IMR-90 (cell line): ENCODE results near the gene MRTO4. TPM values are rescaled to one million over a fixed set of nuclear protein-coding genes. Genes with fewer than 3 reads are reported as not detected.

Experiments
- ATAC-seq: fragments of 200-7000 bp; cut with Tn5 transposase; 2 replicates; pipeline ENCODE4 v1.9.1; 2020; ENCODE audit warnings: low read depth, mild to moderate bottlenecking, moderate library complexity
- BruUV-seq: library from RNA; stranded (reverse); fragments of 400-500 nt; replicated peaks from 2 replicates; lab custom pipeline; 2021; lab: Mats Ljungman, UMichigan
- CTCF ChIA-PET: fragments of 300-600 bp; formaldehyde crosslinking; extraction: SDS; loops from one replicate; lab custom pipeline; 2021; ENCODE audit warnings: antibody characterized with exemption; lab: Yijun Ruan, JAX
- POLR2A ChIA-PET: fragments of 300-600 bp; sonication (Branson Sonifier 250); formaldehyde crosslinking; loops from one replicate; lab custom pipeline; 2022; ENCODE audit warnings: antibody characterized with exemption; ENCODE audit not compliant: unreplicated experiment; lab: Charles Lee
- DNase-seq: peaks from one replicate; pipeline ENCODE4 v3.0.0; 2013
- H2AFZ ChIP-seq: replicated peaks from 2 replicates; pipeline ENCODE3; 2013; ENCODE audit warnings: low read length, mild to moderate bottlenecking; ENCODE audit not compliant: poor library complexity
- H2AK5ac ChIP-seq: 2 replicates; pipeline ENCODE4 v1.6.1; 2013; ENCODE audit warnings: low read depth, low read length, inconsistent platforms
- H2AK9ac ChIP-seq: replicated peaks from 2 replicates; pipeline ENCODE3; 2013; ENCODE audit warnings: mild to moderate bottlenecking, low read depth, low read length, moderate library complexity; ENCODE audit not compliant: poor library complexity
- H2BK120ac ChIP-seq: 2 replicates; pipeline ENCODE4 v1.6.1; 2013; ENCODE audit warnings: low read depth, low read length, inconsistent platforms
- H2BK15ac ChIP-seq: 3 replicates; pipeline ENCODE4 v1.6.1; 2013; ENCODE audit warnings: low read depth, low read length, inconsistent platforms
- H2BK20ac ChIP-seq: 2 replicates; pipeline ENCODE4 v1.6.1; 2013; ENCODE audit warnings: low read depth, mild to moderate bottlenecking, inconsistent platforms, low read length, moderate library complexity
- H2BK5ac ChIP-seq: 2 replicates; pipeline ENCODE4 v1.6.1; 2013; ENCODE audit warnings: mild to moderate bottlenecking, low read depth, low read length, inconsistent platforms; ENCODE audit not compliant: poor library complexity, severe bottlenecking
- H3K14ac ChIP-seq: replicated peaks from 2 replicates; pipeline ENCODE4 v1.6.1; 2013; ENCODE audit warnings: low read depth, low read length, inconsistent platforms
- H3K18ac ChIP-seq: 2 replicates; pipeline ENCODE4 v1.6.1; 2013; ENCODE audit warnings: low read depth, low read length, control low read depth
- H3K23ac ChIP-seq: 2 replicates; pipeline ENCODE4 v1.6.1; 2013; ENCODE audit warnings: low read depth, low read length, inconsistent platforms
- H3K27ac ChIP-seq: 2 replicates; pipeline ENCODE4 v1.5.1; 2013; ENCODE audit warnings: mild to moderate bottlenecking, control low read depth, low read length; ENCODE audit not compliant: insufficient read depth
- H3K27me3 ChIP-seq: 2 replicates; pipeline ENCODE4 v1.6.1; 2013; ENCODE audit warnings: low read length; ENCODE audit not compliant: control insufficient read depth, insufficient read depth
- H3K36me3 ChIP-seq: 2 replicates; pipeline ENCODE4 v1.6.1; 2013; ENCODE audit warnings: low read length, mixed read lengths; ENCODE audit not compliant: control insufficient read depth, insufficient read depth
- H3K4ac ChIP-seq: 2 replicates; pipeline ENCODE4 v1.6.1; 2013; ENCODE audit warnings: low read depth, low read length, inconsistent platforms
- H3K4me1 ChIP-seq: 2 replicates; pipeline ENCODE4 v1.6.1; 2013; ENCODE audit warnings: low read length, mixed read lengths; ENCODE audit not compliant: control insufficient read depth, insufficient read depth
- H3K4me2 ChIP-seq: 2 replicates; pipeline ENCODE4 v1.6.1; 2013; ENCODE audit warnings: low read depth, mild to moderate bottlenecking, control low read depth, low read length, moderate library complexity
- H3K4me3 ChIP-seq: 2 replicates; pipeline ENCODE4 v1.5.1; 2013; ENCODE audit warnings: low read depth, mild to moderate bottlenecking, control low read depth, low read length, moderate library complexity; ENCODE audit not compliant: insufficient read depth
- H3K56ac ChIP-seq: 2 replicates; pipeline ENCODE4 v1.6.1; 2013; ENCODE audit warnings: low read length, inconsistent platforms; ENCODE audit not compliant: insufficient read depth; ENCODE audit errors: extremely low read depth
- H3K79me1 ChIP-seq, 2 experiments: 2 replicates each; pipeline ENCODE4 v1.6.1; 2013; ENCODE audit warnings: low read length in 2 of 2, inconsistent platforms in 1 of 2, low read depth in 1 of 2
- H3K9ac ChIP-seq: 2 replicates; pipeline ENCODE4 v1.6.1; 2013; ENCODE audit warnings: low read depth, low read length, control low read depth
- H3K9me1 ChIP-seq: 2 replicates; pipeline ENCODE4 v1.6.1; 2013; ENCODE audit warnings: low read length, inconsistent platforms; ENCODE audit not compliant: insufficient read depth
- H3K9me3 ChIP-seq: 2 replicates; pipeline ENCODE4 v1.6.1; 2013; ENCODE audit warnings: low read length; ENCODE audit not compliant: control insufficient read depth, insufficient read depth
- H4K20me1 ChIP-seq: 2 replicates; pipeline ENCODE4 v1.6.1; 2013; ENCODE audit warnings: low read length, inconsistent platforms; ENCODE audit not compliant: insufficient read depth
- H4K5ac ChIP-seq: 2 replicates; pipeline ENCODE4 v1.6.1; 2013; ENCODE audit warnings: mild to moderate bottlenecking, low read depth, low read length, control low read depth
- H4K8ac ChIP-seq, 2 experiments: 2 replicates each; pipeline ENCODE4 v1.6.1; 2013; ENCODE audit warnings: low read depth in 2 of 2, low read length in 2 of 2, control low read depth in 1 of 2, inconsistent platforms in 1 of 2
- H4K91ac ChIP-seq: 2 replicates; pipeline ENCODE4 v1.6.1; 2013; ENCODE audit warnings: low read depth, low read length, inconsistent platforms; ENCODE audit not compliant: insufficient read depth
- CEBPB ChIP-seq: IDR thresholded peaks from 2 replicates; pipeline ENCODE4 v1.6.1; 2012; ENCODE audit warnings: low read depth, low read length, improper control_type of control experiment
- MAFK ChIP-seq: IDR thresholded peaks from 2 replicates; pipeline ENCODE4 v1.6.1; 2012; ENCODE audit warnings: low read depth, low read length, improper control_type of control experiment
- NFE2L2 ChIP-seq: fragments of 150-350 bp; IDR thresholded peaks from 2 replicates; pipeline ENCODE4 v1.6.1; 2016; ENCODE audit warnings: low read depth, mild to moderate bottlenecking, low read length
- POLR2A ChIP-seq: IDR thresholded peaks from 2 replicates; pipeline ENCODE4 v1.6.1; 2012; ENCODE audit warnings: mild to moderate bottlenecking, low read depth, low read length
- SMC3 ChIP-seq: fragments of 150-350 bp; IDR thresholded peaks from 2 replicates; pipeline ENCODE4 v1.6.1; 2016; ENCODE audit warnings: low read depth, mild to moderate bottlenecking, antibody characterized with exemption, low read length, moderate library complexity
- WGBS, 2 experiments: methylation state at CpG; one replicate each; pipeline versions ENCODE4 v1.1.5 to v1.1.7; 2013; ENCODE audit warnings: missing lambda C conversion rate in 2 of 2; ENCODE audit not compliant: insufficient read length in 1 of 2; ENCODE audit errors: extremely low coverage in 2 of 2; 5-methylcytosine and 5-hydroxymethylcytosine counted together
- dilution Hi-C: fragments of 300-500 bp; cut with HindIII; formaldehyde crosslinking; loops from one replicate; pipeline ENCODE4 v1.14.3; 2018; ENCODE audit warnings: low sequenced_read_pairs; ENCODE audit not compliant: unreplicated experiment
- in situ Hi-C: fragments of 300-500 bp; cut with MboI; formaldehyde crosslinking; loops from 3 replicates; pipeline ENCODE4 v1.14.3; 2019; ENCODE audit warnings: low sequenced_read_pairs, inconsistent platforms, mixed read lengths
- intact Hi-C: fragments of 100-400 bp; cut with micrococcal nuclease; formaldehyde crosslinking; loops from 2 replicates; pipeline ENCODE4 v1.10.0; 2022
- polyA plus RNA-seq, 3 experiments: library from polyadenylated mRNA; depleted of rRNA; stranded (reverse); fragments of >200 nt; gene quantifications; 2 replicates each; pipeline ENCODE4 v1.2.3, GENCODE V29; 2012; ENCODE audit warnings: low replicate concordance in 1 of 3
- total RNA-seq: library from RNA; depleted of rRNA; stranded (reverse); fragments of >200 nt; gene quantifications from 2 replicates; pipeline ENCODE4 v1.2.3, GENCODE V29; 2012
- TF ChIP-seq, protein P1 (sequence below): fragments of 150-350 bp; IDR thresholded peaks from 2 replicates; pipeline ENCODE4 v1.6.1; 2016; ENCODE audit warnings: low read depth, mild to moderate bottlenecking, low read length, moderate library complexity, borderline replicate concordance
- TF ChIP-seq, protein P2 (sequence below): conservative IDR thresholded peaks from 2 replicates; pipeline ENCODE4 v1.5.1; 2012; ENCODE audit warnings: mild to moderate bottlenecking, low read depth, low read length, improper control_type of control experiment
- TF ChIP-seq, protein P3 (sequence below): fragments of 150-350 bp; IDR thresholded peaks from 2 replicates; pipeline ENCODE4 v1.6.1; 2017; ENCODE audit warnings: mild to moderate bottlenecking, antibody characterized with exemption, low read length, low read depth

MRTO4 gene
- total and polyA plus RNA-seq, 2 of the 4 experiments (the other 2 are of a cell fraction), result 48.0 to 58.1 TPM

DNA sequence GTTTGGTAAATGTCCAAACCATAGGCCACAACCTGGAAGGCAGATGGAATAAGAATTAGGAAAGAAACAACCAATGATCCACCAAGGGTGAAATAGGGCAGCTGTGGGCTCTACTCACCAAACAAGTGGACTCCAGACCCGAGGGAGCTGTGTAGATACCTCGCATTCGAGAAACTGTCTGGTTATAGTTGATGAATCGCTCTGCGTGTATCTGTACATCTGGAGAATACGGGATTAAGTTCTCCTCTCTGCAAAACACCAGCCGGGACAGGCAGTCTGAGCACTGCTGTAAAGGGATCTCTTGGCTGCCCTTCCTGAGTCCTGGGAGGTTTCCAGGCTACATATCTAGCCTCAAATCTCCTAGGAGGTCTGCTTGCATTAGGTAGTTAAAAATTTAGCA, 32.2 kb upstream of the MRTO4 start:
- no TSS peak for BruUV-seq
- Histone ChIP-seq H3K9ac (no peak overlapping the region), H3K4ac (no peak overlapping the region), H3K9me3 (no peaks in the 10 kb centered on the region), H3K4me1 (peaks cover 2% of the 10 kb centered on the region; the same call in 1 of the 2 replicates), H2BK120ac (no peak overlapping the region), H3K18ac (no peak overlapping the region), H3K14ac (no peak overlapping the region), H4K91ac (no peak overlapping the region), H3K79me1 (peaks cover 28 to 47% of the 10 kb centered on the region in 2 experiments), H3K4me3 (no peak overlapping the region), H3K27me3 (no peaks in the 10 kb centered on the region), H2AFZ (no peak overlapping the region), H2AK9ac (no peak overlapping the region), H4K20me1 (peaks cover 9% of the 10 kb centered on the region; the same call in 1 of the 2 replicates), H3K56ac (no peak overlapping the region), H4K8ac (no peak overlapping the region), H2AK5ac (no peak overlapping the region), H3K9me1 (0 out of 2 replicates have a peak, but pooled peaks cover under 1% of the 10 kb centered on the region), H2BK20ac (no peak overlapping the region), H3K27ac (no peak overlapping the region), H2BK15ac (no peak overlapping the region), H3K23ac (no peak overlapping the region), H3K36me3 (peaks cover 49% of the 10 kb centered on the region), H4K5ac (no peak overlapping the region), H2BK5ac (no peak overlapping the region), H3K4me2 (no peak overlapping the region)
- no peak for TF ChIP-seq SMC3
- TF ChIP-seq MAFK, result no peak
- TF ChIP-seq, protein P1, sequence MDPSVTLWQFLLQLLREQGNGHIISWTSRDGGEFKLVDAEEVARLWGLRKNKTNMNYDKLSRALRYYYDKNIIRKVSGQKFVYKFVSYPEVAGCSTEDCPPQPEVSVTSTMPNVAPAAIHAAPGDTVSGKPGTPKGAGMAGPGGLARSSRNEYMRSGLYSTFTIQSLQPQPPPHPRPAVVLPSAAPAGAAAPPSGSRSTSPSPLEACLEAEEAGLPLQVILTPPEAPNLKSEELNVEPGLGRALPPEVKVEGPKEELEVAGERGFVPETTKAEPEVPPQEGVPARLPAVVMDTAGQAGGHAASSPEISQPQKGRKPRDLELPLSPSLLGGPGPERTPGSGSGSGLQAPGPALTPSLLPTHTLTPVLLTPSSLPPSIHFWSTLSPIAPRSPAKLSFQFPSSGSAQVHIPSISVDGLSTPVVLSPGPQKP, result no peak
- TF ChIP-seq, protein P2, sequence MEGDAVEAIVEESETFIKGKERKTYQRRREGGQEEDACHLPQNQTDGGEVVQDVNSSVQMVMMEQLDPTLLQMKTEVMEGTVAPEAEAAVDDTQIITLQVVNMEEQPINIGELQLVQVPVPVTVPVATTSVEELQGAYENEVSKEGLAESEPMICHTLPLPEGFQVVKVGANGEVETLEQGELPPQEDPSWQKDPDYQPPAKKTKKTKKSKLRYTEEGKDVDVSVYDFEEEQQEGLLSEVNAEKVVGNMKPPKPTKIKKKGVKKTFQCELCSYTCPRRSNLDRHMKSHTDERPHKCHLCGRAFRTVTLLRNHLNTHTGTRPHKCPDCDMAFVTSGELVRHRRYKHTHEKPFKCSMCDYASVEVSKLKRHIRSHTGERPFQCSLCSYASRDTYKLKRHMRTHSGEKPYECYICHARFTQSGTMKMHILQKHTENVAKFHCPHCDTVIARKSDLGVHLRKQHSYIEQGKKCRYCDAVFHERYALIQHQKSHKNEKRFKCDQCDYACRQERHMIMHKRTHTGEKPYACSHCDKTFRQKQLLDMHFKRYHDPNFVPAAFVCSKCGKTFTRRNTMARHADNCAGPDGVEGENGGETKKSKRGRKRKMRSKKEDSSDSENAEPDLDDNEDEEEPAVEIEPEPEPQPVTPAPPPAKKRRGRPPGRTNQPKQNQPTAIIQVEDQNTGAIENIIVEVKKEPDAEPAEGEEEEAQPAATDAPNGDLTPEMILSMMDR, result no peak
- TF ChIP-seq CEBPB, result no peak
- no peak for TF ChIP-seq POLR2A
- TF ChIP-seq, protein P3, sequence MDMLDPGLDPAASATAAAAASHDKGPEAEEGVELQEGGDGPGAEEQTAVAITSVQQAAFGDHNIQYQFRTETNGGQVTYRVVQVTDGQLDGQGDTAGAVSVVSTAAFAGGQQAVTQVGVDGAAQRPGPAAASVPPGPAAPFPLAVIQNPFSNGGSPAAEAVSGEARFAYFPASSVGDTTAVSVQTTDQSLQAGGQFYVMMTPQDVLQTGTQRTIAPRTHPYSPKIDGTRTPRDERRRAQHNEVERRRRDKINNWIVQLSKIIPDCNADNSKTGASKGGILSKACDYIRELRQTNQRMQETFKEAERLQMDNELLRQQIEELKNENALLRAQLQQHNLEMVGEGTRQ, result no peak
- no peak for TF ChIP-seq NFE2L2
- intact Hi-C loops, result no loop called here
- no peak for DNase-seq
- ChIA-PET CTCF (no interaction called here), POLR2A (interaction anchor here (0.9 kb wide), 1 partner anchor 22 kb away, joined by 3 read pairs; no protein-coding TSS in a partner anchor)
- ATAC-seq, result no peak
- in situ Hi-C loops, result no loop called here
- 100% methylated on average over 1 of the region's 7 CpGs; no CpG with 5 or more reads in 1 of the 2 experiments for WGBS, 2 experiments
- dilution Hi-C loops, result no loop called here
